ENCODE data around the gene PLBD2. TPM values are rescaled to one million over a fixed set of nuclear protein-coding genes. Genes with fewer than 3 reads are reported as not detected.

Gene PLBD2
- total and polyA plus RNA-seq, 8 donors: 2.7 to 32.4 (median 8.2) TPM

DNA sequence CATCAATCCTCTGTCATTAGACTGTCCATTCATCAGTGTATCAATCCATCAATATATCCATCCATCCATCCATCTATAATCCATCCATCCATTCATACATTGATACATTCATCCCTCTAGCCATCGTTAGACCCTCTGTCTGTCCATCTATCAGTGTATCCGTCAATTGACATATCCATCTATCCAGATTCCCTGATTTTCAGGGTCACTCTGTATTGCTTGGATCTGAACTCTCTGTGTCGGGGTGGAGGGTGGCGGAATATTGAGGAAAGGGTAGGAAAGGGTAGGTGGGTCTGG is 80.9 kb downstream of the PLBD2 start:
- Histone ChIP-seq H3K4me3 (no peak overlapping the region), H3K36me3 (no peaks in the 10 kb centered on the region), H3K4me1 (no peaks in the 10 kb centered on the region), H3K27ac (no peak overlapping the region), H3K9me3 (no peaks in the 10 kb centered on the region), H3K27me3 (peaks cover 0 to 52% (median 11%) of the 10 kb centered on the region in 3 donors)
- 39 to 43% (median 42%) methylated on average over 4 of the region's 4 CpGs for WGBS, 5 donors
- DNase-seq: no peak
- no peak for TF ChIP-seq POLR2A (IDR thresholded peaks at IDR 0.05)
- TF ChIP-seq EP300 (IDR thresholded peaks at IDR 0.05): no peak
- TF ChIP-seq POLR2AphosphoS5 (IDR thresholded peaks at IDR 0.05): no peak
- TF ChIP-seq, protein P1, sequence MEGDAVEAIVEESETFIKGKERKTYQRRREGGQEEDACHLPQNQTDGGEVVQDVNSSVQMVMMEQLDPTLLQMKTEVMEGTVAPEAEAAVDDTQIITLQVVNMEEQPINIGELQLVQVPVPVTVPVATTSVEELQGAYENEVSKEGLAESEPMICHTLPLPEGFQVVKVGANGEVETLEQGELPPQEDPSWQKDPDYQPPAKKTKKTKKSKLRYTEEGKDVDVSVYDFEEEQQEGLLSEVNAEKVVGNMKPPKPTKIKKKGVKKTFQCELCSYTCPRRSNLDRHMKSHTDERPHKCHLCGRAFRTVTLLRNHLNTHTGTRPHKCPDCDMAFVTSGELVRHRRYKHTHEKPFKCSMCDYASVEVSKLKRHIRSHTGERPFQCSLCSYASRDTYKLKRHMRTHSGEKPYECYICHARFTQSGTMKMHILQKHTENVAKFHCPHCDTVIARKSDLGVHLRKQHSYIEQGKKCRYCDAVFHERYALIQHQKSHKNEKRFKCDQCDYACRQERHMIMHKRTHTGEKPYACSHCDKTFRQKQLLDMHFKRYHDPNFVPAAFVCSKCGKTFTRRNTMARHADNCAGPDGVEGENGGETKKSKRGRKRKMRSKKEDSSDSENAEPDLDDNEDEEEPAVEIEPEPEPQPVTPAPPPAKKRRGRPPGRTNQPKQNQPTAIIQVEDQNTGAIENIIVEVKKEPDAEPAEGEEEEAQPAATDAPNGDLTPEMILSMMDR (IDR thresholded peaks at IDR 0.05): no peak
- intact Hi-C loops (cut with DNase I; ENCODE audit: low total_unique reads): no loop called here

DNA sequence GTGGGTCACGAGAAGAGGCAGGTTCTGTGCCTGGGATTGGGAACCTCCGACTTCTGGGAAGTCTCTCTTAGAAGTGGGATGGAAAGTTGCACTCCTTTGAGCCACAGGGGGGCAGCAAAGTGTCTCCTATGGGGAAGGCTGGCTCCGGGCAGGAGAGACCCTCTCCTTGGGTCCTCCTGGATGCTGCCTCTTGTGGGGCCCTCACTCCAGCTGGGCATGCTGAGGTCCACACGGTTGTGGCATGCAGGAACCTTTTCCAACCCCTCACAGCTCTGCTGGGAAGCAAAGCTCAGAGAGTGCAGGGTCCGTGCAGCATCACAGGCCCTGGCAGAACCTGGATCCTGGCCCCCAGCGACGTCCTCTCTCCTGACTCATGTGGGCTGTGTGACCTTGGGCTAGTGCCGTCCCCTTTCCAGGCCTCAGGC is 81.2 kb downstream of the PLBD2 start:
- DNase-seq: peak; percentile 39 to 73
- Histone ChIP-seq H3K4me1 (no peaks in the 10 kb centered on the region), H3K27me3 (peaks cover 0 to 55% (median 11%) of the 10 kb centered on the region in 3 donors), H3K9me3 (no peaks in the 10 kb centered on the region), H3K4me3 (no peak overlapping the region), H3K27ac (no peak overlapping the region), H3K36me3 (no peaks in the 10 kb centered on the region)
- intact Hi-C loops (cut with DNase I; ENCODE audit: low total_unique reads): no loop called here
- no peak for TF ChIP-seq POLR2AphosphoS5 (IDR thresholded peaks at IDR 0.05)
- no peak for TF ChIP-seq POLR2A (IDR thresholded peaks at IDR 0.05)
- no peak for TF ChIP-seq EP300 (IDR thresholded peaks at IDR 0.05)
- TF ChIP-seq, protein P1 (IDR thresholded peaks at IDR 0.05): peak in 2 of 7 experiments; percentile 15 to 43
- WGBS, 5 donors: 25 to 40% (median 35%) methylated on average over 8 of the region's 8 CpGs

DNA sequence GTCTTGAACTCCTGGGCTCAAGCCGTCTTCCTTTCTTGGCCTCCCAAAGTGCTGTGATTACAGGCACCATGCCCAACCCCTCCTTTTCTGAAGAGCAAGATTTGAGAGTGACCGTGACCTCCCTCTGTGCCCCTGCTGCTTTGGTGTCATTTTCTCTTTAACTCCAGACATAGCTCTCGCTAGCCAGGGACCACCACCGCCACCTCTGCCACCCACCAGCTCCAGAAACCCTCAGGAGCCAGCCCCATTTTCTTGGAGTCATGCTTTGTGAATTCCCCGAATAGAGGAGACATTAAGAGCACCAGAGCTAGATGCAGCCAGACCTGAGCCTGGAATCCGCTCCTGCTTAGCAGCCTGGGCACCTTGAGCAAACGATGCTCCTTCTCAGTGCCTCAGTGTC is 81.9 kb downstream of the PLBD2 start:
- 60 to 75% (median 67%) methylated on average over 7 of the region's 7 CpGs for whole genome bisulfite sequencing, 5 donors
- H3K36me3 ChIP-seq: no peaks in the 10 kb centered on the region
- H3K4me1 ChIP-seq: no peaks in the 10 kb centered on the region
- DNase-seq: no peak
- TF ChIP-seq POLR2A (IDR thresholded peaks at IDR 0.05): no peak
- no peak for TF ChIP-seq EP300 (IDR thresholded peaks at IDR 0.05)
- TF ChIP-seq, protein P1 (IDR thresholded peaks at IDR 0.05): no peak
- TF ChIP-seq POLR2AphosphoS5 (IDR thresholded peaks at IDR 0.05): no peak
- H3K4me3 ChIP-seq: no peak overlapping the region
- intact Hi-C loops (cut with DNase I; ENCODE audit: low total_unique reads): no loop called here
- peaks cover 0 to 62% (median 11%) of the 10 kb centered on the region in 3 donors for H3K27me3 ChIP-seq
- no peak overlapping the region for H3K27ac ChIP-seq
- peaks cover 0 to 1% (median under 1%) of the 10 kb centered on the region in 4 donors for H3K9me3 ChIP-seq

Other genes starting within 250 kb of the PLBD2 start
- gene RASAL1, start 222.8 kb upstream of the PLBD2 start, total RNA-seq: 10 to 100 TPM in 3 of 5 donors, 1 to 10 TPM in 2; 8.8 to 62.0 (median 47.3) TPM
- 10 to 100 TPM in 2 of 3 donors, 1 to 10 TPM in 1; 3.0 to 28.9 (median 18.8) TPM for gene RASAL1, start 222.8 kb upstream of the PLBD2 start, polyA plus RNA-seq
- 1 to 10 TPM in 1 of 5 donors, not detected in 4; 5.7 TPM for gene CFAP73, start 208.9 kb upstream of the PLBD2 start, total RNA-seq
- 1 to 10 TPM in 1 of 3 donors, under 1 TPM in 2; 0.44 to 2.6 (median 0.70) TPM for gene CFAP73, start 208.9 kb upstream of the PLBD2 start, polyA plus RNA-seq
- 100 to 1,000 TPM in 1 of 5 donors, 10 to 100 TPM in 4; 14.6 to 167 (median 41.7) TPM for gene DDX54, start 173.1 kb upstream of the PLBD2 start, total RNA-seq
- 10 to 100 TPM; 28.5 to 64.6 (median 34.1) TPM for gene DDX54, start 173.1 kb upstream of the PLBD2 start, polyA plus RNA-seq
- 10 to 100 TPM in 2 of 5 donors, 1 to 10 TPM in 3; 4.1 to 19.2 (median 5.0) TPM for gene RITA1, start 172.9 kb upstream of the PLBD2 start, total RNA-seq
- gene RITA1, start 172.9 kb upstream of the PLBD2 start, polyA plus RNA-seq: 10 to 100 TPM in 2 of 3 donors, 1 to 10 TPM in 1; 8.4 to 14.3 (median 11.5) TPM
- gene TPCN1, start 137.1 kb upstream of the PLBD2 start, total RNA-seq: 10 to 100 TPM; 15.2 to 78.2 (median 48.4) TPM
- 10 to 100 TPM in 1 of 3 donors, 1 to 10 TPM in 2; 5.8 to 24.2 (median 6.3) TPM for gene TPCN1, start 137.1 kb upstream of the PLBD2 start, polyA plus RNA-seq
- 100 to 1,000 TPM in 1 of 5 donors, 10 to 100 TPM in 4; 16.5 to 167 (median 49.8) TPM for gene SLC8B1, start 23.5 kb upstream of the PLBD2 start, total RNA-seq
- gene SLC8B1, start 23.5 kb upstream of the PLBD2 start, polyA plus RNA-seq: 10 to 100 TPM in 2 of 3 donors, 1 to 10 TPM in 1; 9.0 to 19.7 (median 13.8) TPM
- 1 to 10 TPM in 2 of 5 donors, not detected in 3; 1.2 to 4.2 TPM for gene SDS, start 45.3 kb downstream of the PLBD2 start, total RNA-seq
- gene SDS, start 45.3 kb downstream of the PLBD2 start, polyA plus RNA-seq: 1 to 10 TPM in 2 of 3 donors, under 1 TPM in 1; 0.25 to 4.7 (median 1.4) TPM
- gene SDSL, start 63.8 kb downstream of the PLBD2 start, total RNA-seq: 10 to 100 TPM in 2 of 5 donors, 1 to 10 TPM in 1, not detected in 2; 5.9 to 27.2 (median 16.2) TPM
- gene SDSL, start 63.8 kb downstream of the PLBD2 start, polyA plus RNA-seq: 10 to 100 TPM; 11.8 to 19.6 (median 13.9) TPM
- under 1 TPM in 2 of 5 donors, not detected in 3; 0.29 to 0.45 TPM for gene LHX5, start 113.3 kb downstream of the PLBD2 start, total RNA-seq
- gene LHX5, start 113.3 kb downstream of the PLBD2 start, polyA plus RNA-seq: 1 to 10 TPM in 1 of 3 donors, under 1 TPM in 2; 0.43 to 1.4 (median 0.61) TPM